Measurements from ENCODE around the gene ORMDL2. TPM values are rescaled to one million over a fixed set of nuclear protein-coding genes. Genes with fewer than 3 reads are reported as not detected.
"Not testable (repeated sequence)": the region's sequence is repeated elsewhere in the genome, so short reads cannot be mapped to it uniquely, and the experiment has no call there.

ORMDL2 gene
- total and polyA plus RNA-seq, 10 of the 15 experiments (the other 5 are each of a cell fraction or from before 2014, with no cell fraction given), result 15.0 to 135 (median 33.9) TPM

DNA sequence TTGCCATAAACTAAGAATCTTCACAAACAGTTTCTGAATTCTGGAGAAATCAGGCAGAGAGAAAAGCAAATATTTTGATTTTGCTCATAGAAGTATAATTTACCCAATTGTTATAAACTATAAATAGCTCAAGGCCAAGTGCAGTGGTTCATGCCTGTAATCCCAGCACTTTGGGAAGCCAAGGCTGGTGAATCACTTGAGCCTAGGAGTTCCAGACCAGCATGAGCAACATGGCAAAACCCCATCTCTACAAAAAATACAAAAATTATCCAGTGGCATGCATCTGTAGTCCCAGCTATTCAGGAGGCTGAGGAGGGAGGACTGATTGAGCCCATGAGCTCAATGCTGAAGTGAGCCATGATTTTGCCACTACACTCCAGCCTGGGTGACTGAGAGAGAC is 44.4 kb downstream of the ORMDL2 start:
- no peaks in the 10 kb centered on the region for H3K4me1 ChIP-seq (ENCODE audit: control insufficient read depth, insufficient read depth, low read length)
- no peaks in the 10 kb centered on the region for H3K79me2 ChIP-seq (ENCODE audit: control insufficient read depth, insufficient read depth, low read length)
- CTCF ChIA-PET, result interaction anchor here (0.7 kb wide), 1 partner anchor 12 kb away, joined by 3 read pairs; no protein-coding TSS in a partner anchor
- TF ChIP-seq, protein P1, sequence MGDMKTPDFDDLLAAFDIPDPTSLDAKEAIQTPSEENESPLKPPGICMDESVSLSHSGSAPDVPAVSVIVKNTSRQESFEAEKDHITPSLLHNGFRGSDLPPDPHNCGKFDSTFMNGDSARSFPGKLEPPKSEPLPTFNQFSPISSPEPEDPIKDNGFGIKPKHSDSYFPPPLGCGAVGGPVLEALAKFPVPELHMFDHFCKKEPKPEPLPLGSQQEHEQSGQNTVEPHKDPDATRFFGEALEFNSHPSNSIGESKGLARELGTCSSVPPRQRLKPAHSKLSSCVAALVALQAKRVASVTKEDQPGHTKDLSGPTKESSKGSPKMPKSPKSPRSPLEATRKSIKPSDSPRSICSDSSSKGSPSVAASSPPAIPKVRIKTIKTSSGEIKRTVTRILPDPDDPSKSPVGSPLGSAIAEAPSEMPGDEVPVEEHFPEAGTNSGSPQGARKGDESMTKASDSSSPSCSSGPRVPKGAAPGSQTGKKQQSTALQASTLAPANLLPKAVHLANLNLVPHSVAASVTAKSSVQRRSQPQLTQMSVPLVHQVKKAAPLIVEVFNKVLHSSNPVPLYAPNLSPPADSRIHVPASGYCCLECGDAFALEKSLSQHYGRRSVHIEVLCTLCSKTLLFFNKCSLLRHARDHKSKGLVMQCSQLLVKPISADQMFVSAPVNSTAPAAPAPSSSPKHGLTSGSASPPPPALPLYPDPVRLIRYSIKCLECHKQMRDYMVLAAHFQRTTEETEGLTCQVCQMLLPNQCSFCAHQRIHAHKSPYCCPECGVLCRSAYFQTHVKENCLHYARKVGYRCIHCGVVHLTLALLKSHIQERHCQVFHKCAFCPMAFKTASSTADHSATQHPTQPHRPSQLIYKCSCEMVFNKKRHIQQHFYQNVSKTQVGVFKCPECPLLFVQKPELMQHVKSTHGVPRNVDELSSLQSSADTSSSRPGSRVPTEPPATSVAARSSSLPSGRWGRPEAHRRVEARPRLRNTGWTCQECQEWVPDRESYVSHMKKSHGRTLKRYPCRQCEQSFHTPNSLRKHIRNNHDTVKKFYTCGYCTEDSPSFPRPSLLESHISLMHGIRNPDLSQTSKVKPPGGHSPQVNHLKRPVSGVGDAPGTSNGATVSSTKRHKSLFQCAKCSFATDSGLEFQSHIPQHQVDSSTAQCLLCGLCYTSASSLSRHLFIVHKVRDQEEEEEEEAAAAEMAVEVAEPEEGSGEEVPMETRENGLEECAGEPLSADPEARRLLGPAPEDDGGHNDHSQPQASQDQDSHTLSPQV (IDR thresholded peaks at IDR 0.05), result no peak
- TF ChIP-seq, protein P2, sequence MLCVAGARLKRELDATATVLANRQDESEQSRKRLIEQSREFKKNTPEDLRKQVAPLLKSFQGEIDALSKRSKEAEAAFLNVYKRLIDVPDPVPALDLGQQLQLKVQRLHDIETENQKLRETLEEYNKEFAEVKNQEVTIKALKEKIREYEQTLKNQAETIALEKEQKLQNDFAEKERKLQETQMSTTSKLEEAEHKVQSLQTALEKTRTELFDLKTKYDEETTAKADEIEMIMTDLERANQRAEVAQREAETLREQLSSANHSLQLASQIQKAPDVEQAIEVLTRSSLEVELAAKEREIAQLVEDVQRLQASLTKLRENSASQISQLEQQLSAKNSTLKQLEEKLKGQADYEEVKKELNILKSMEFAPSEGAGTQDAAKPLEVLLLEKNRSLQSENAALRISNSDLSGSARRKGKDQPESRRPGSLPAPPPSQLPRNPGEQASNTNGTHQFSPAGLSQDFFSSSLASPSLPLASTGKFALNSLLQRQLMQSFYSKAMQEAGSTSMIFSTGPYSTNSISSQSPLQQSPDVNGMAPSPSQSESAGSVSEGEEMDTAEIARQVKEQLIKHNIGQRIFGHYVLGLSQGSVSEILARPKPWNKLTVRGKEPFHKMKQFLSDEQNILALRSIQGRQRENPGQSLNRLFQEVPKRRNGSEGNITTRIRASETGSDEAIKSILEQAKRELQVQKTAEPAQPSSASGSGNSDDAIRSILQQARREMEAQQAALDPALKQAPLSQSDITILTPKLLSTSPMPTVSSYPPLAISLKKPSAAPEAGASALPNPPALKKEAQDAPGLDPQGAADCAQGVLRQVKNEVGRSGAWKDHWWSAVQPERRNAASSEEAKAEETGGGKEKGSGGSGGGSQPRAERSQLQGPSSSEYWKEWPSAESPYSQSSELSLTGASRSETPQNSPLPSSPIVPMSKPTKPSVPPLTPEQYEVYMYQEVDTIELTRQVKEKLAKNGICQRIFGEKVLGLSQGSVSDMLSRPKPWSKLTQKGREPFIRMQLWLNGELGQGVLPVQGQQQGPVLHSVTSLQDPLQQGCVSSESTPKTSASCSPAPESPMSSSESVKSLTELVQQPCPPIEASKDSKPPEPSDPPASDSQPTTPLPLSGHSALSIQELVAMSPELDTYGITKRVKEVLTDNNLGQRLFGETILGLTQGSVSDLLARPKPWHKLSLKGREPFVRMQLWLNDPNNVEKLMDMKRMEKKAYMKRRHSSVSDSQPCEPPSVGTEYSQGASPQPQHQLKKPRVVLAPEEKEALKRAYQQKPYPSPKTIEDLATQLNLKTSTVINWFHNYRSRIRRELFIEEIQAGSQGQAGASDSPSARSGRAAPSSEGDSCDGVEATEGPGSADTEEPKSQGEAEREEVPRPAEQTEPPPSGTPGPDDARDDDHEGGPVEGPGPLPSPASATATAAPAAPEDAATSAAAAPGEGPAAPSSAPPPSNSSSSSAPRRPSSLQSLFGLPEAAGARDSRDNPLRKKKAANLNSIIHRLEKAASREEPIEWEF (IDR thresholded peaks at IDR 0.05; ENCODE audit: insufficient replicate concordance, low read depth, low read length), result no peak
- intact Hi-C loops (cut with micrococcal nuclease; ENCODE audit: unreplicated experiment) (no loop called here), in situ Hi-C loops (cut with MboI) (no loop called here)
- no peaks in the 10 kb centered on the region for H4K20me1 ChIP-seq (ENCODE audit: control insufficient read depth, insufficient read depth)
- FAIRE-seq (no peak), ATAC-seq (no peak), DNase-seq (ENCODE audit: low read depth, low spot score) (no peak)
- H3K36me3 ChIP-seq (ENCODE audit: control insufficient read depth in 2 of 2, insufficient read depth in 2 of 2, low read length in 1 of 2), result no peaks in the 10 kb centered on the region
- no peak overlapping the region for H2AFZ ChIP-seq (ENCODE audit: control insufficient read depth, low read depth, low read length)
- H3K27me3 ChIP-seq (replicated peaks in 1 of 2; ENCODE audit: control insufficient read depth in 2 of 2, insufficient read depth in 2 of 2, low read length in 1 of 2), result no peaks in the 10 kb centered on the region
- POLR2A ChIA-PET, result interaction anchor here (0.6 kb wide), 1 partner anchor 10 kb away, joined by 4 read pairs; no protein-coding TSS in a partner anchor
- no TSS peak for BruUV-seq (replicated peaks)
- no peak overlapping the region for H3K4me2 ChIP-seq (ENCODE audit: control insufficient read depth, insufficient read depth)
- RAD21 ChIA-PET (ENCODE audit: unreplicated experiment), result no interaction called here
- no peak overlapping the region for H3K4me3 ChIP-seq
- H3K9ac ChIP-seq (ENCODE audit: control insufficient read depth, insufficient read depth, low read length), result no peak overlapping the region
- SMC1A ChIA-PET (ENCODE audit: uncharacterized antibody, unreplicated experiment), result no interaction called here
- H3K27ac ChIP-seq (ENCODE audit: control insufficient read depth, insufficient read depth), result no peak overlapping the region
- H3K9me3 ChIP-seq (replicated peaks; ENCODE audit: control insufficient read depth, insufficient read depth, low read length), result peaks cover 3% of the 10 kb centered on the region; the same call in 1 of the 3 replicates

DNA sequence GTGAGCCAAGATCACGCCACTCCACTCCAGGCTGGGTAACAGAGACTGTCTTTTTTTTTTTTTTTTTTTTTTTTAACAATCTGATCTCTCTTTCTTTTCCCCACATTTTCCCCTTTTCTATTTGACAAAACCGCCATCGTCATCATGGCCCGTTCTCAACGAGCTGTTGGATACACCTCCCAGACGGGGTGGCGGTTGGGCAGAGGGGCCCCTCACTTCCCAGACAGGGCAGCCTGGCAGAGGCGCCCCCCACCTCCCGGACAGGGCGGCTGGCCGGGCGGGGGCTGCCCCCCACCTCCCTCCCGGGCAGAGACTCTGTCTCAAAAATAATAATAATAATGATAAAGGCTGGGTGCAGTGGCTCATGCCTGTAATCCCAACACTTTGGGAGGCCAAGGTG is 45.1 kb downstream of the ORMDL2 start:
- CTCF ChIA-PET; H3K4me3 ChIP-seq; BruUV-seq (replicated peaks); H3K27me3 ChIP-seq (replicated peaks in 1 of 2; ENCODE audit: control insufficient read depth in 2 of 2, insufficient read depth in 2 of 2, low read length in 1 of 2); H4K20me1 ChIP-seq (ENCODE audit: control insufficient read depth, insufficient read depth); DNase-seq (ENCODE audit: low read depth, low spot score); intact Hi-C loops (cut with micrococcal nuclease; ENCODE audit: unreplicated experiment); in situ Hi-C loops (cut with MboI); H3K9me3 ChIP-seq (replicated peaks; ENCODE audit: control insufficient read depth, insufficient read depth, low read length); H3K27ac ChIP-seq (ENCODE audit: control insufficient read depth, insufficient read depth); H3K79me2 ChIP-seq (ENCODE audit: control insufficient read depth, insufficient read depth, low read length); H3K36me3 ChIP-seq (ENCODE audit: control insufficient read depth in 2 of 2, insufficient read depth in 2 of 2, low read length in 1 of 2); H3K4me2 ChIP-seq (ENCODE audit: control insufficient read depth, insufficient read depth); H3K4me1 ChIP-seq (ENCODE audit: control insufficient read depth, insufficient read depth, low read length); H2AFZ ChIP-seq (ENCODE audit: control insufficient read depth, low read depth, low read length); H3K9ac ChIP-seq (ENCODE audit: control insufficient read depth, insufficient read depth, low read length); ATAC-seq; FAIRE-seq: not testable (repeated sequence)
- SMC1A ChIA-PET (ENCODE audit: uncharacterized antibody, unreplicated experiment), result interaction anchor here (0.7 kb wide), 1 partner anchor 63 kb away, joined by 3 read pairs; no protein-coding TSS in a partner anchor
- 62% methylated on average over 13 of the region's 13 CpGs for WGBS (ENCODE audit: insufficient coverage, insufficient replicate concordance, low lambda C conversion rate, missing lambda C conversion rate)
- POLR2A ChIA-PET, result interaction anchor here (0.6 kb wide), 2 partner anchors 11 to 112 kb away, joined by 3 to 4 read pairs; no protein-coding TSS in a partner anchor
- RAD21 ChIA-PET (ENCODE audit: unreplicated experiment), result interaction anchor here (0.8 kb wide), 1 partner anchor 36 kb away, joined by 3 read pairs; no protein-coding TSS in a partner anchor

Measured in GM12878 (cell line).